GM23338 (cell line): ENCODE measurements around the gene TMC3.

Experiments used
- CTCF ChIP-seq, 2 experiments: fragments of 200-600 bp in 1 of 2; sonication (generic) in 1 of 2; conservative IDR thresholded peaks; 2 replicates each; pipeline versions ENCODE4 v1.5.1 to v1.6.1; 2016 to 2017; ENCODE audit warnings: antibody characterized with exemption in 2 of 2, low read depth in 2 of 2, mild to moderate bottlenecking in 2 of 2, moderate library complexity in 1 of 2
- EZH2 ChIP-seq: fragments of 200-600 bp; sonication (generic); IDR thresholded peaks from one replicate; pipeline ENCODE4 v1.8.0; 2017; ENCODE audit warnings: antibody characterized with exemption, mild to moderate bottlenecking, low read depth; ENCODE audit not compliant: unreplicated experiment
- EZH2phosphoT487 ChIP-seq: fragments of 200-600 bp; sonication (generic); IDR thresholded peaks from one replicate; pipeline ENCODE4 v1.8.1; 2018; ENCODE audit warnings: antibody characterized with exemption; ENCODE audit not compliant: unreplicated experiment
- POLR2AphosphoS5 ChIP-seq: IDR thresholded peaks from 2 replicates; pipeline ENCODE4 v1.6.1; 2016; ENCODE audit warnings: antibody characterized with exemption, low read depth

GRCh38 chr15:81413851-81414250 lies 39.8 kb upstream of the TMC3 start:
- TF ChIP-seq EZH2 (no peak), CTCF (conservative IDR thresholded peaks at IDR 0.05; ENCODE audit: low read depth in 2 of 2) (no peak), EZH2phosphoT487 (no peak), POLR2AphosphoS5 (no peak)
